22Rv1 (cell line): ENCODE data around the gene KCNS1.
A peak's percentile ranks its signal among the peaks of the same experiment; 100 is the strongest.

Experiments
- H3K27ac ChIP-seq: fragments of 450-650 bp; 2 replicates; pipeline ENCODE4 v1.5.1; 2017
- CTCF ChIP-seq: fragments of 450-650 bp; IDR thresholded peaks from 2 replicates; pipeline ENCODE4 v1.5.1; 2017; ENCODE audit warnings: mild to moderate bottlenecking
- ZFX ChIP-seq: fragments of 450-650 bp; IDR thresholded peaks from 2 replicates; pipeline ENCODE4 v1.6.1; 2017; ENCODE audit warnings: antibody characterized with exemption, borderline replicate concordance

KCNS1 gene

DNA sequence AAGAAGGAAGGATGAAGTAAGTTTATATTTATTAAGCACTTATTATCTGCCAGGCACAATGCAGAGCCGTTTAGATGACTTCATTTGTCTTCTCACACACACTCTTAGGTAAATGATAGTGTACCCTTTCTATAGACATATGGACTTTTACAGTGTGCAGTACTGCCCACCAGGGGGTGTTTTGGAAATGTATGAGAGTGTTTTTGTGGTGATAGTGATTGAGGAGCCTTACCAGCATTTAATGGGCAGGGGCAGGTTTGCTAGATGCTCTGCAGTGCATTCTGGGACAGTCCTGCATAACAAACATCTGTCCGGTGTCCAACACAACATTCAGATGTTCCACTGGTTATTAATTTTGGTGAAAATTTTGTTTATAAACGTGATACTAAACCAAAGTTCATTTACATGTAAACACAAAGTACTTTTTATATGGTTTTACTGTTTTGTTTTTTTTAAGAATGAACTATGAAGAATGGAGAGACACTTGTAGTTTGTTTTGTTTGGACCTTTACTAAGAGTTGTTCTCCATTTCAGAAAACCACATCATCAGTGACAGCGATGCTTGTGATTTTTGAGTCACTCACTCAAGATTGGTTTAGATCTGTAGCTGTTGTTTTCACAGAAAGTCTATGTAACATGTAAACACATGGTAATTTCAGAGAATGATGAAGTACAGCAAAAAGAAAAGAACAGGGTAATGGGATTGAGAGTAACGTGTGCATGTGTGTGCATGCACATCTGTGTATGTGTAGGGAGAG lies 19.9 kb downstream of the KCNS1 start:
- TF ChIP-seq CTCF (peak; percentile 41), ZFX (no peak)
- no peak overlapping the region for H3K27ac ChIP-seq

- TF ChIP-seq CTCF, result no peak
- no peak for TF ChIP-seq ZFX
- no peak overlapping the region for H3K27ac ChIP-seq
Observed at GRCh38 chr20:45077559-45077958, 23.4 kb downstream of the KCNS1 start.

DNA sequence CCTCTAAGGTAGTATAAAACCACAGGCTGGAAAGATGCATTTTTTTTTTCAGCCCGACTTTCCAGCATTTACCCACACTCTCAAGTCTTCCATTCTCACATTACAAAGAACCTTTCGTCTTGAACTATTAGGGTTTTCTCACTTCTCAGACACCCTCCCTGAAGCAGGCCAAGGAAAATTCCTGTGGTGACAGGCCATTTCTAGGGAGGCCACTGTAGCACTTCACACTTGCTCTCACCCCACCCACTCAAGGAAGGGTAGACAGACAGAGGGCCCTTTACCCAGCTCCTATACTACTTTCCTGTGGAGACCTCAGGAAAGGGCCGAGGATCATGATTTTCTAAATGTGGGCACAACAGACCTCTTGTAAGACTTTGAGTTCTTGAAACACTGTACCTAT lies 27.7 kb downstream of the KCNS1 start:
- no peak for TF ChIP-seq CTCF
- no peak for TF ChIP-seq ZFX
- H3K27ac ChIP-seq, result no peak overlapping the region

DNA sequence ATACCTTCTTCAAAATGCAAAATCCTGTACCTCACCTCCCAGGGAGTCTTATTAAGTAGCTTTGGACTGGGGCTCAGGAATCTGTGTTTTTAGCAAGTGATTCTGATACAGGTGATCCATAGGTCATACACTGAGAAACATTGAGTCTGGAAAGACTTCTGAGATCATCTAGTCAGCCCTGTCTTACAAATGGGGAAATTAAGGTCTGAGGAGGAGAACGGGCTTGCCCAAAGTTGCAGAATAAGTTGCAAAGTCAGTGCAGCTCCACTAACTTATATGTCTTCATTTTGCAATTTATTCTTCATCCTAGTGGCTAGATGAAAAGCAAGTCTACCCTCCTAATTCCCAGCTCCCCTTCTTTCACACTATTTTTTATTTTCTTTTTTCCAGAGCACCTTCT lies 28.9 kb downstream of the KCNS1 start:
- no peak for TF ChIP-seq CTCF
- no peak for TF ChIP-seq ZFX
- H3K27ac ChIP-seq, result no peak overlapping the region

DNA sequence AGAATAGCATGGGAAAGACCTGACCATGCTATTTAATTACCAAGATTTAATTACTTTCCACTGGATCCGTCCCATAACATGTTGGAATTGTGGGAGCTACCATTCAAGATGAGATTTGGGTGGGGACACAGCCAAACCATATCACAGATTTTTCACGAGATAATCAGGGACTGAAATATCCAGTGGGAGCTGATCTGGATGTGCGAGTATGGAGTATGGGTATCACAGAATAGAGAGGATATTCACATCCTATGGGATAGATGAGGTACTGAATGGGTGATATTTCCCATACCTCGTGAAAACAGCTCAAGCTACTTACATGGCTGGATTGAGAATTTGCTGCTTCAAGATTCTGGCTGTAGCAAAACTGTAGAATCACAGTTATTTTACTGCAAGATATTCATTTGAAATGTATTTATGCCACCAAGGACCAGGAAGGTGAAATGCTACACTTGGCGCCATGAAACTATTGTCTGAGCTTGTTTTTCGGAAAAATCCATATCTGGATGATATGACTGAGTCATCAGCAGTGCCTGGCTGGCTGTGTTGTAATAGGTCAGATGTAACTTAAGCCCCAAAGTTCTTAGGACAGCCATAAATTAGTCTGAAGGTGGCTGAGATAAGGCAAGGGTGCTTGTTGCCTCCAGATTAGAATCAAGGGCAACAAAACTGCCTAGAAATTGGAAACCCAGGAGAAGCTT lies 29.8 kb downstream of the KCNS1 start:
- no peak for TF ChIP-seq ZFX
- no peak for TF ChIP-seq CTCF
- no peak overlapping the region for H3K27ac ChIP-seq

DNA sequence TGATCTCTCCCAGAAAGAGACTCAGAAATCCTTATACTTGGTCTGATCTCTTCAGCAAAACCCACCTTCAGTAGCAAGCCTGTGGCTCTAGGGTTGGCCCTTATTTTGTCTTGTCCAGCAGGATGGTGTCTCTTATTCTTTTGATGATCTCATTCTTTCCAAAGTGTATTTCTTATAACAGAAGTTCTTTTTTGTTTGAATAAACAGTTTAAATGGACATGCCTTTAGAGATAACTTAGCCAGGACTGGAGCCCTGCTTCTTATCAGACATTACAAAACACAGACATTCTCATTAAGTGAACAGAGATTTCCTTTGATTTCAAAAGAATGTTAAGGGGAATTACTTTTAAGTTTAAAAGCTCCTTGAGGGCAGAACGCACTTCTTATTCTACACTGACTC lies 31.7 kb downstream of the KCNS1 start:
- TF ChIP-seq CTCF (no peak), ZFX (no peak)
- H3K27ac ChIP-seq, result no peak overlapping the region

DNA sequence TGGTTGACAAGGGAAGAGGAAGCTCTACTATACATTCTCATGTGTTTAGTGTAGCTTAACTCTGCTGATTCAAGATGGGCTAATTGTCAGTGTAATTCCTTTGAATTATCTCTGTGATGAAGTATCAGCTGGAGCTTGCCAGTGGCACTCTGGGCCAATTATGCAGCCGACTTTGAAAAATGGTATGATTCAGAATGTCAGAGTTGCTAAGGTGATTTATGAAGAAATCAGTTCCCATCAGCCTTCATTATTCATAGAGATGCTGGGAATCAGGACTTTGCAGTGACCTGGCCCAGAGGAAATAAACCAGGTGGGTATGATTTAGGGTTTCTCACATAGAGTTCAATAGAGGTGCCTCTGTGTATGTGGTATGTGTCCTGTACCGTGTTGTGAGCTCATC lies 33.4 kb downstream of the KCNS1 start:
- no peak for TF ChIP-seq CTCF
- no peak for TF ChIP-seq ZFX
- no peak overlapping the region for H3K27ac ChIP-seq
